Transverse colon (tissue), 4 donors: ENCODE results near the gene TANGO2.

Source experiments
- CTCF ChIP-seq, 5 experiments: fragments of 200-600 bp in 3 of 5; fragments of 450-650 bp in 2 of 5; sonication (generic) in 3 of 5; IDR thresholded peaks; 1 replicate in 2 of 5; 2 replicates in 3 of 5; pipeline ENCODE4 v1.5.1; 2016 to 2017; ENCODE audit warnings: antibody characterized with exemption in 5 of 5, inconsistent platforms in 3 of 5, mild to moderate bottlenecking in 2 of 5, moderate library complexity in 1 of 5
- EP300 ChIP-seq: sonication (generic); formaldehyde crosslinking; IDR thresholded peaks from one replicate; pipeline ENCODE4 v1.6.1; 2017; ENCODE audit warnings: antibody characterized with exemption, low read depth
- POLR2A ChIP-seq: fragments of 450-650 bp; IDR thresholded peaks from one replicate; pipeline ENCODE4 v1.6.1; 2016; ENCODE audit warnings: antibody characterized with exemption, mild to moderate bottlenecking, moderate library complexity
- POLR2AphosphoS5 ChIP-seq, 3 donors: sonication (generic); formaldehyde crosslinking; IDR thresholded peaks; one replicate each; pipeline ENCODE4 v1.6.1; 2016; ENCODE audit warnings: antibody characterized with exemption in 3 of 3

GRCh38 chr22:20022231-20022977, 1.5 kb downstream of the TANGO2 start:
- no peak for TF ChIP-seq CTCF (IDR thresholded peaks at IDR 0.05)
- TF ChIP-seq POLR2A, result no peak
- TF ChIP-seq EP300, result no peak
- no peak for TF ChIP-seq POLR2AphosphoS5 (IDR thresholded peaks at IDR 0.05)
